ENCODE data around the gene ZSWIM3. TPM values are rescaled to one million over a fixed set of nuclear protein-coding genes. Genes with fewer than 3 reads are reported as not detected.

ZSWIM3 gene
- total and polyA plus RNA-seq, 2 of the 13 experiments (the other 11 are each of a cell fraction or from before 2014, with no cell fraction given): 5.2 to 5.8 TPM

- TF ChIP-seq ZNF142 (CRISPR knock-in tag; IDR thresholded peaks at IDR 0.05): peak; percentile 70; the same call in 1 of the 2 replicates
- 0 out of 2 replicates have a peak, but pooled peaks have one; percentile 76 for TF ChIP-seq AKNA (CRISPR knock-in tag; IDR thresholded peaks at IDR 0.05; ENCODE audit: borderline replicate concordance)
- TF ChIP-seq ATM (IDR thresholded peaks at IDR 0.05; ENCODE audit: borderline replicate concordance): no peak
- TF ChIP-seq ZNF672 (CRISPR knock-in tag; IDR thresholded peaks at IDR 0.05): no peak
- no peak; the same call in 1 of the 2 replicates for TF ChIP-seq ZNF292 (CRISPR knock-in tag; IDR thresholded peaks at IDR 0.05; ENCODE audit: borderline replicate concordance, low read depth)
- no peak for TF ChIP-seq AHDC1 (CRISPR knock-in tag; IDR thresholded peaks at IDR 0.05; ENCODE audit: borderline replicate concordance)
- no peak; the same call in 1 of the 2 replicates for TF ChIP-seq ZNF792 (CRISPR knock-in tag; IDR thresholded peaks at IDR 0.05)
- 0 out of 2 replicates have a peak, but pooled peaks have one; percentile 76 for TF ChIP-seq ZNF660 (CRISPR knock-in tag; IDR thresholded peaks at IDR 0.05; ENCODE audit: borderline replicate concordance, low read depth)
- no peak for TF ChIP-seq MTF2 (CRISPR knock-in tag; IDR thresholded peaks at IDR 0.05; ENCODE audit: borderline replicate concordance)
- TF ChIP-seq ZFP41 (CRISPR knock-in tag; IDR thresholded peaks at IDR 0.05; ENCODE audit: borderline replicate concordance): no peak
- TF ChIP-seq ERF (CRISPR knock-in tag; IDR thresholded peaks at IDR 0.05): peak; percentile 85
Measured at GRCh38 chr20:45857114-45857881, at the start of gene ZSWIM3, which contains the start of gene ACOT8 (continued).

Data from HepG2 (cell line).